PC-9 (cell line): ENCODE measurements around the gene DCDC2B. TPM values are rescaled to one million over a fixed set of nuclear protein-coding genes. Genes with fewer than 3 reads are reported as not detected.
A peak's percentile ranks its signal among the peaks of the same experiment; 100 is the strongest.

Experiments
- BruUV-seq: library from RNA; stranded (reverse); fragments of 400-500 nt; replicated peaks from 2 replicates; lab custom pipeline; 2021; lab: Mats Ljungman, UMichigan
- CTCF ChIA-PET: fragments of 300-600 bp; sonication (Branson Sonifier 250); formaldehyde crosslinking; loops from one replicate; lab custom pipeline; 2022; ENCODE audit warnings: antibody characterized with exemption; lab: Charles Lee
- POLR2A ChIA-PET: fragments of 300-600 bp; sonication (Branson Sonifier 250); formaldehyde crosslinking; loops from one replicate; lab custom pipeline; 2022; ENCODE audit warnings: antibody characterized with exemption; ENCODE audit not compliant: unreplicated experiment; lab: Charles Lee
- DNase-seq, 2 experiments: peaks; one replicate each; pipeline versions ENCODE4 v3.0.0 to v3.0.0-alpha.2; 2015 to 2022; ENCODE audit warnings: mixed read lengths in 1 of 2
- H2AFZ ChIP-seq: fragments of 200-600 bp; sonication (generic); 2 replicates; pipeline ENCODE4 v1.8.1; 2017; ENCODE audit warnings: antibody characterized with exemption
- H3F3A ChIP-seq: fragments of 200-600 bp; sonication (generic); 2 replicates; pipeline ENCODE4 v1.8.1; 2017; ENCODE audit warnings: antibody characterized with exemption, mild to moderate bottlenecking, low read depth; ENCODE audit not compliant: insufficient read depth
- H3K27ac ChIP-seq: fragments of 200-600 bp; sonication (generic); 2 replicates; pipeline ENCODE4 v1.6.1; 2016; ENCODE audit warnings: mixed run types
- H3K27me3 ChIP-seq: fragments of 200-600 bp; sonication (generic); 2 replicates; pipeline ENCODE4 v1.6.1; 2016; ENCODE audit warnings: low read depth, mixed run types; ENCODE audit not compliant: insufficient read depth
- H3K36me3 ChIP-seq: fragments of 200-600 bp; sonication (generic); 2 replicates; pipeline ENCODE4 v1.6.1; 2016; ENCODE audit warnings: low read depth, mixed run types
- H3K4me1 ChIP-seq: fragments of 200-600 bp; sonication (generic); replicated peaks from 2 replicates; pipeline ENCODE4 v1.6.1; 2016; ENCODE audit warnings: mixed run types; ENCODE audit not compliant: insufficient read depth
- H3K4me2 ChIP-seq: fragments of 200-600 bp; sonication (generic); 2 replicates; pipeline ENCODE4 v1.6.1; 2017; ENCODE audit warnings: mixed run types
- H3K4me3 ChIP-seq: fragments of 200-600 bp; sonication (generic); 2 replicates; pipeline ENCODE4 v1.6.1; 2016; ENCODE audit warnings: mixed run types
- H3K79me2 ChIP-seq: fragments of 200-600 bp; sonication (generic); 2 replicates; pipeline ENCODE4 v1.6.1; 2017; ENCODE audit warnings: low read depth, mixed run types
- H3K9me2 ChIP-seq: fragments of 200-600 bp; sonication (generic); 2 replicates; pipeline ENCODE4 v1.8.1; 2017; ENCODE audit warnings: mild to moderate bottlenecking; ENCODE audit not compliant: insufficient read depth
- H3K9me3 ChIP-seq: fragments of 200-600 bp; sonication (generic); 2 replicates; pipeline ENCODE4 v1.8.1; 2016; ENCODE audit warnings: low read depth; ENCODE audit not compliant: insufficient read depth
- H4K20me1 ChIP-seq: fragments of 200-600 bp; sonication (generic); 2 replicates; pipeline ENCODE4 v1.8.1; 2017; ENCODE audit not compliant: insufficient read depth
- EZH2 ChIP-seq: fragments of 200-600 bp; sonication (generic); IDR thresholded peaks from 2 replicates; pipeline ENCODE4 v1.8.0; 2017; ENCODE audit warnings: antibody characterized with exemption, low read depth
- intact Hi-C: fragments of 100-400 bp; cut with micrococcal nuclease; formaldehyde crosslinking; loops from one replicate; pipeline ENCODE4 v1.10.0; 2022; ENCODE audit not compliant: unreplicated experiment
- total RNA-seq: library from RNA; stranded (reverse); gene quantifications from 2 replicates; pipeline ENCODE4 v1.2.3, GENCODE V29; 2021
- TF ChIP-seq, protein P1 (sequence below): fragments of 200-600 bp; sonication (generic); conservative IDR thresholded peaks from 2 replicates; pipeline ENCODE4 v1.6.1; 2017; ENCODE audit warnings: mixed run types, antibody characterized with exemption, mild to moderate bottlenecking, moderate library complexity

The DCDC2B gene
- total RNA-seq, 1 experiment from 2014 or later, result not detected

- no peaks in the 10 kb centered on the region for H3K9me2 ChIP-seq
- H4K20me1 ChIP-seq, result peaks cover 26% of the 10 kb centered on the region; the same call in 1 of the 2 replicates
- CTCF ChIA-PET, result no interaction called here
- H2AFZ ChIP-seq, result no peak overlapping the region
- no peaks in the 10 kb centered on the region for H3K9me3 ChIP-seq
- peaks cover 48% of the 10 kb centered on the region for H3K36me3 ChIP-seq
- H3K79me2 ChIP-seq, result peaks cover 62% of the 10 kb centered on the region
- H3K4me2 ChIP-seq, result peak overlapping the region; percentile 84; the same call in 1 of the 2 replicates
- H3F3A ChIP-seq, result peaks cover 39% of the 10 kb centered on the region
- H3K4me1 ChIP-seq, result peaks cover 29% of the 10 kb centered on the region
- POLR2A ChIA-PET, result no interaction called here
- no TSS peak for BruUV-seq
- no peak for DNase-seq
- TF ChIP-seq, protein P1, sequence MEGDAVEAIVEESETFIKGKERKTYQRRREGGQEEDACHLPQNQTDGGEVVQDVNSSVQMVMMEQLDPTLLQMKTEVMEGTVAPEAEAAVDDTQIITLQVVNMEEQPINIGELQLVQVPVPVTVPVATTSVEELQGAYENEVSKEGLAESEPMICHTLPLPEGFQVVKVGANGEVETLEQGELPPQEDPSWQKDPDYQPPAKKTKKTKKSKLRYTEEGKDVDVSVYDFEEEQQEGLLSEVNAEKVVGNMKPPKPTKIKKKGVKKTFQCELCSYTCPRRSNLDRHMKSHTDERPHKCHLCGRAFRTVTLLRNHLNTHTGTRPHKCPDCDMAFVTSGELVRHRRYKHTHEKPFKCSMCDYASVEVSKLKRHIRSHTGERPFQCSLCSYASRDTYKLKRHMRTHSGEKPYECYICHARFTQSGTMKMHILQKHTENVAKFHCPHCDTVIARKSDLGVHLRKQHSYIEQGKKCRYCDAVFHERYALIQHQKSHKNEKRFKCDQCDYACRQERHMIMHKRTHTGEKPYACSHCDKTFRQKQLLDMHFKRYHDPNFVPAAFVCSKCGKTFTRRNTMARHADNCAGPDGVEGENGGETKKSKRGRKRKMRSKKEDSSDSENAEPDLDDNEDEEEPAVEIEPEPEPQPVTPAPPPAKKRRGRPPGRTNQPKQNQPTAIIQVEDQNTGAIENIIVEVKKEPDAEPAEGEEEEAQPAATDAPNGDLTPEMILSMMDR, result no peak
- no peak for TF ChIP-seq EZH2
- H3K27me3 ChIP-seq, result no peaks in the 10 kb centered on the region
- H3K4me3 ChIP-seq, result no peak overlapping the region
- H3K27ac ChIP-seq, result no peak overlapping the region
- intact Hi-C loops, result no loop called here
Observed at GRCh38 chr1:32182060-32182459, 26.8 kb upstream of the DCDC2B start.

GRCh38 chr1:32184650-32185049, 24.2 kb upstream of the DCDC2B start:
- no peak overlapping the region for H3K4me3 ChIP-seq
- no peak overlapping the region for H2AFZ ChIP-seq
- H3K27ac ChIP-seq, result no peak overlapping the region
- ChIA-PET POLR2A (no interaction called here), CTCF (no interaction called here)
- H3K4me1 ChIP-seq, result peaks cover 12% of the 10 kb centered on the region
- H3K4me2 ChIP-seq, result no peak overlapping the region
- peaks cover 17% of the 10 kb centered on the region; the same call in 1 of the 2 replicates for H3F3A ChIP-seq
- H3K27me3 ChIP-seq, result no peaks in the 10 kb centered on the region
- TF ChIP-seq, protein P1, result no peak
- TF ChIP-seq EZH2, result no peak
- no peaks in the 10 kb centered on the region for H3K9me3 ChIP-seq
- H3K36me3 ChIP-seq, result peaks cover 72% of the 10 kb centered on the region
- H4K20me1 ChIP-seq, result peaks cover 28% of the 10 kb centered on the region; the same call in 1 of the 2 replicates
- H3K79me2 ChIP-seq, result peaks cover 67% of the 10 kb centered on the region
- intact Hi-C loops, result no loop called here
- DNase-seq, result no peak
- no TSS peak for BruUV-seq
- H3K9me2 ChIP-seq, result no peaks in the 10 kb centered on the region

- ChIA-PET CTCF (no interaction called here), POLR2A (no interaction called here)
- H3K9me2 ChIP-seq, result no peaks in the 10 kb centered on the region
- H4K20me1 ChIP-seq, result peaks cover 22% of the 10 kb centered on the region
- TF ChIP-seq, protein P1, result no peak
- no peak for TF ChIP-seq EZH2
- intact Hi-C loops, result no loop called here
- no peak overlapping the region for H3K4me2 ChIP-seq
- no peaks in the 10 kb centered on the region for H3K27me3 ChIP-seq
- H3K4me1 ChIP-seq, result peaks cover 7% of the 10 kb centered on the region
- no peak overlapping the region for H2AFZ ChIP-seq
- peaks cover 8% of the 10 kb centered on the region; the same call in 1 of the 2 replicates for H3F3A ChIP-seq
- no peaks in the 10 kb centered on the region for H3K9me3 ChIP-seq
- BruUV-seq, result no TSS peak
- no peak overlapping the region for H3K4me3 ChIP-seq
- peaks cover 55% of the 10 kb centered on the region for H3K79me2 ChIP-seq
- peaks cover 77% of the 10 kb centered on the region for H3K36me3 ChIP-seq
- peak overlapping the region; percentile 45 for H3K27ac ChIP-seq
- DNase-seq, result no peak
Observed at GRCh38 chr1:32186077-32186476, 22.8 kb upstream of the DCDC2B start.
